PC-9 (cell line): ENCODE measurements around the gene SLX4.

Experiments used
- CTCF ChIP-seq: fragments of 200-600 bp; sonication (generic); conservative IDR thresholded peaks from 2 replicates; pipeline ENCODE4 v1.6.1; 2017; ENCODE audit warnings: mixed run types, antibody characterized with exemption, mild to moderate bottlenecking, moderate library complexity
- EZH2 ChIP-seq: fragments of 200-600 bp; sonication (generic); IDR thresholded peaks from 2 replicates; pipeline ENCODE4 v1.8.0; 2017; ENCODE audit warnings: antibody characterized with exemption, low read depth

- TF ChIP-seq CTCF, result no peak
- no peak for TF ChIP-seq EZH2
Observed at GRCh38 chr16:3561626-3562025, 49.8 kb downstream of the SLX4 start.
